ENCODE results near the gene IDI1.
"Not testable (repeated sequence)": the region's sequence is repeated elsewhere in the genome, so short reads cannot be mapped to it uniquely, and the experiment has no call there.

IDI1 gene

GRCh38 chr10:1029838-1030237 is 19.1 kb downstream of the IDI1 start:
- DNase-seq: no peak

GRCh38 chr10:1026578-1026977 is 22.3 kb downstream of the IDI1 start:
- no peak for DNase-seq

- DNase-seq: no peak
Observed at GRCh38 chr10:1025683-1026082, 23.2 kb downstream of the IDI1 start, which contains the start of gene IDI2. Gene IDI2, minus strand, starts transcription at chr10:1025859. Its CDS starts 1,136 bp downstream, at chr10:1024723.

- no peak for DNase-seq
Observed at GRCh38 chr10:1024103-1024502, 24.8 kb downstream of the IDI1 start.

- no peak for DNase-seq
Observed at GRCh38 chr10:1022413-1022812, 26.5 kb downstream of the IDI1 start.

- DNase-seq: no peak
Observed at GRCh38 chr10:1020958-1021357, 28.0 kb downstream of the IDI1 start.

GRCh38 chr10:1020460-1020859 is 28.5 kb downstream of the IDI1 start:
- no peak for DNase-seq

GRCh38 chr10:1019362-1019761 is 29.6 kb downstream of the IDI1 start:
- no peak for DNase-seq

GRCh38 chr10:1015688-1016087 is 33.2 kb downstream of the IDI1 start:
- DNase-seq: no peak

- DNase-seq: no peak
Observed at GRCh38 chr10:1011696-1012095, 37.2 kb downstream of the IDI1 start.

- no peak for DNase-seq
Observed at GRCh38 chr10:1010703-1011102, 38.2 kb downstream of the IDI1 start.

GRCh38 chr10:1009947-1010346 is 39.0 kb downstream of the IDI1 start:
- not testable (repeated sequence) for DNase-seq

- no peak for DNase-seq
Observed at GRCh38 chr10:1009071-1009494, 39.8 kb downstream of the IDI1 start.

GRCh38 chr10:1007583-1007982 is 41.3 kb downstream of the IDI1 start:
- no peak for DNase-seq

- no peak for DNase-seq
Observed at GRCh38 chr10:1006573-1006972, 42.3 kb downstream of the IDI1 start.

GRCh38 chr10:1003884-1004670 is 44.8 kb downstream of the IDI1 start:
- no peak for DNase-seq

- no peak for DNase-seq
Observed at GRCh38 chr10:1002425-1003006, 46.4 kb downstream of the IDI1 start.

GRCh38 chr10:997266-998022 is 51.5 kb downstream of the IDI1 start:
- DNase-seq: no peak

GRCh38 chr10:996031-996430 is 52.9 kb downstream of the IDI1 start:
- DNase-seq: no peak

GRCh38 chr10:995559-995926 is 53.4 kb downstream of the IDI1 start:
- no peak for DNase-seq

GRCh38 chr10:994836-995558 is 53.9 kb downstream of the IDI1 start:
- DNase-seq: no peak

GRCh38 chr10:992871-993270 is 56.0 kb downstream of the IDI1 start:
- DNase-seq: no peak

GRCh38 chr10:992467-992866 is 56.5 kb downstream of the IDI1 start:
- no peak for DNase-seq

Measured in NCI-H2029 treated with DMSO at 0.1 percent for 48 hours (cell line).